Lung (tissue), 12 donors: ENCODE data around the gene ERGIC1. TPM values are rescaled to one million over a fixed set of nuclear protein-coding genes. Genes with fewer than 3 reads are reported as not detected.
A peak's percentile ranks its signal among the peaks of the same experiment; 100 is the strongest.

Source experiments
- ATAC-seq: fragments of 200-7000 bp; cut with Tn5 transposase; one replicate; pipeline ENCODE4 v1.9.1; 2020; ENCODE audit warnings: moderate number of reproducible peaks; ENCODE audit not compliant: insufficient read depth, low FRiP score
- DNase-seq, 3 donors: peaks; one replicate each; pipeline ENCODE4 v3.0.0-alpha.2; 2013 to 2017
- H3K27ac ChIP-seq, 2 donors: one replicate each; pipeline ENCODE4 v1.5.1; 2013; ENCODE audit warnings: mild to moderate bottlenecking in 2 of 2, moderate library complexity in 2 of 2, control low read depth in 1 of 2, inconsistent platforms in 1 of 2, low read depth in 1 of 2, low read length in 1 of 2
- H3K27me3 ChIP-seq, 3 donors: one replicate each; pipeline ENCODE4 v1.5.1; 2013; ENCODE audit warnings: low read length in 2 of 3; ENCODE audit not compliant: control insufficient read depth in 3 of 3, insufficient read depth in 3 of 3
- H3K36me3 ChIP-seq, 4 donors: one replicate each; pipeline ENCODE4 v1.5.1; 2013; ENCODE audit warnings: low read length in 4 of 4, mild to moderate bottlenecking in 1 of 4, moderate library complexity in 1 of 4; ENCODE audit not compliant: control insufficient read depth in 4 of 4, insufficient read depth in 4 of 4
- H3K4me1 ChIP-seq, 5 donors: one replicate each; pipeline ENCODE4 v1.5.1; 2013; ENCODE audit warnings: low read length in 5 of 5, mild to moderate bottlenecking in 2 of 5, moderate library complexity in 1 of 5; ENCODE audit not compliant: control insufficient read depth in 5 of 5, insufficient read depth in 5 of 5
- H3K4me3 ChIP-seq: one replicate; pipeline ENCODE4 v1.5.1; 2013; ENCODE audit warnings: mild to moderate bottlenecking, control low read depth, moderate library complexity
- H3K9ac ChIP-seq, 2 donors: one replicate each; pipeline ENCODE4 v1.5.1; 2013; ENCODE audit warnings: low read length in 2 of 2, control low read depth in 1 of 2; ENCODE audit not compliant: insufficient read depth in 1 of 2
- H3K9me3 ChIP-seq, 4 donors: one replicate each; pipeline ENCODE4 v1.5.1; 2013; ENCODE audit warnings: low read length in 3 of 4, mild to moderate bottlenecking in 1 of 4, moderate library complexity in 1 of 4; ENCODE audit not compliant: control insufficient read depth in 4 of 4, insufficient read depth in 3 of 4
- WGBS, 2 donors: extraction: QIAGEN DNeasy Blood & Tissue Kit; methylation state at CpG; one replicate each; pipeline ENCODE4 v1.1.7; 2013; 5-methylcytosine and 5-hydroxymethylcytosine counted together
- polyA plus RNA-seq, 2 donors: library from polyadenylated mRNA; stranded (reverse); fragments of 200-250 nt; gene quantifications; one replicate each; pipeline ENCODE4 v1.2.1, GENCODE V29; 2013
- total RNA-seq, 2 donors: library from RNA; depleted of rRNA in 1 of 2; stranded (reverse); fragments of >200 nt in 1 of 2; gene quantifications; one replicate each; pipeline ENCODE4 v1.2.1, GENCODE V29; 2014 to 2021
- TF ChIP-seq, protein P1 (sequence below): IDR thresholded peaks from 2 replicates; pipeline ENCODE4 v1.5.1; 2012; ENCODE audit warnings: mild to moderate bottlenecking; ENCODE audit errors: control extremely low read depth, extremely low read depth
- donor health status: control.
- donor health status: control.
- donor health status: Bipolar disorder and iron deficiency.
- donor health status: healthy.
- donor health status: DM: yes; HTN: yes; CAD: no.

The ERGIC1 gene
- total and polyA plus RNA-seq, 4 donors, result 62.2 to 215 (median 163) TPM

DNA sequence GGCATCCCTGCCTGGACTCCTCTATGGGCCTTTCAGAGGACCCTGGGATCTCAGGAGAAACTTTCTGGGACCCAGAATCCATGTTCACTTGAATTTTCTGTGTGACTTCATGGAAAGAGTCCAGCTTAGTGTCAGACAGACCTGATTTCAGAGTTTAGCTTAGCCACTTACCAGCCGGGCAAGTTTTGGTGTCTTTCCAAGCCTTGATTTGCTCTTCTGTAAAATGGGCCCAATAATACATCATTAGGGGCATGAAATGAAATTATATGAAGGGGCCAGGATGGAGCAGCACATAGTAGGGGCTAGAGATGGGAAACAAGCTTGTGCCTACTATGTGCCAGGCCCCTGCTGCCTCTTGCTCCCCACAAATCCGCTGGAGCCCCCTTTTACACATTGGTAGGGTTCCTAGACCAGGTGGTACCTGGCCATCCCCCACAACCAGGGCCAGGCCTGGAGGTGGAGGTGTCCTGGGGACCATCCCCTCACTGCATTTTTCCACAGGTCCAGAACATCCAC, 92.0 kb downstream of the ERGIC1 start:
- peaks cover 0 to 5% (median 0%) of the 10 kb centered on the region in 5 donors for H3K4me1 ChIP-seq
- H3K4me3 ChIP-seq, result no peak overlapping the region
- H3K36me3 ChIP-seq, result peaks cover 0 to 32% (median 8%) of the 10 kb centered on the region in 4 donors
- peak overlapping the region in 1 of 2 donors; percentile 43 for H3K27ac ChIP-seq
- no peak overlapping the region for H3K9ac ChIP-seq
- TF ChIP-seq, protein P1, sequence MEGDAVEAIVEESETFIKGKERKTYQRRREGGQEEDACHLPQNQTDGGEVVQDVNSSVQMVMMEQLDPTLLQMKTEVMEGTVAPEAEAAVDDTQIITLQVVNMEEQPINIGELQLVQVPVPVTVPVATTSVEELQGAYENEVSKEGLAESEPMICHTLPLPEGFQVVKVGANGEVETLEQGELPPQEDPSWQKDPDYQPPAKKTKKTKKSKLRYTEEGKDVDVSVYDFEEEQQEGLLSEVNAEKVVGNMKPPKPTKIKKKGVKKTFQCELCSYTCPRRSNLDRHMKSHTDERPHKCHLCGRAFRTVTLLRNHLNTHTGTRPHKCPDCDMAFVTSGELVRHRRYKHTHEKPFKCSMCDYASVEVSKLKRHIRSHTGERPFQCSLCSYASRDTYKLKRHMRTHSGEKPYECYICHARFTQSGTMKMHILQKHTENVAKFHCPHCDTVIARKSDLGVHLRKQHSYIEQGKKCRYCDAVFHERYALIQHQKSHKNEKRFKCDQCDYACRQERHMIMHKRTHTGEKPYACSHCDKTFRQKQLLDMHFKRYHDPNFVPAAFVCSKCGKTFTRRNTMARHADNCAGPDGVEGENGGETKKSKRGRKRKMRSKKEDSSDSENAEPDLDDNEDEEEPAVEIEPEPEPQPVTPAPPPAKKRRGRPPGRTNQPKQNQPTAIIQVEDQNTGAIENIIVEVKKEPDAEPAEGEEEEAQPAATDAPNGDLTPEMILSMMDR, result no peak
- DNase-seq (no peak), ATAC-seq (no peak)
- 93 to 98% methylated on average over 2 of the region's 2 CpGs for WGBS, 2 donors
- H3K27me3 ChIP-seq, result no peaks in the 10 kb centered on the region
- H3K9me3 ChIP-seq, result no peaks in the 10 kb centered on the region

DNA sequence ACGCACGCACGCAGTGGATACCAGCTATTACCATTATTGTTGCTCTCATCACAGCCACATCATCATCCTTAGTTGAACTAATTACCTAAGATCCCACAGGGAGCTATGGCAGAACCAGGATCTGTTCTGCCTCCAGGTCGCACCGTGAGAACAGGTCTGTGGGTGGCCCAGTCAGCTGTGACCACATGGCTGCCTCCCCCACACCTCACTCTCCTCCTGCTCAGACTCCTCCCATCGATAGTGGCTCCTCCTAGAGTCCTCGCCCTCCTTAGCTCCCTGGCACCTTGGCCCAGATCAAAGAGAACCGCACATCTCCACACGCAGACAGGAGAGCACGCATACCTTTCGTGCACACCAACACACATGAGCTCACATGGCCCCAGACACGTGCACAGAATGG, 92.7 kb downstream of the ERGIC1 start:
- WGBS, 2 donors, result 87 to 93% methylated on average over 12 of the region's 12 CpGs
- ATAC-seq, result no peak
- Histone ChIP-seq H3K27ac (peak overlapping the region in 1 of 2 donors; percentile 18), H3K4me3 (no peak overlapping the region), H3K27me3 (no peaks in the 10 kb centered on the region), H3K9ac (no peak overlapping the region), H3K36me3 (peaks cover 0 to 29% (median 6%) of the 10 kb centered on the region in 4 donors), H3K4me1 (peaks cover 0 to 5% (median 0%) of the 10 kb centered on the region in 5 donors), H3K9me3 (no peaks in the 10 kb centered on the region)
- no peak for DNase-seq
- TF ChIP-seq, protein P1, result no peak

GRCh38 chr5:172929371-172929838, 95.4 kb downstream of the ERGIC1 start:
- Histone ChIP-seq H3K36me3 (peaks cover 0 to 29% (median 8%) of the 10 kb centered on the region in 4 donors), H3K9ac (no peak overlapping the region), H3K4me1 (peaks cover 0 to 5% (median 0%) of the 10 kb centered on the region in 5 donors), H3K27me3 (no peaks in the 10 kb centered on the region), H3K9me3 (no peaks in the 10 kb centered on the region), H3K4me3 (no peak overlapping the region), H3K27ac (no peak overlapping the region)
- DNase-seq (no peak), ATAC-seq (no peak)
- TF ChIP-seq, protein P1, result no peak
- WGBS, 2 donors, result 95 to 96% methylated on average over 3 of the region's 3 CpGs

GRCh38 chr5:172931001-172931536, 97.0 kb downstream of the ERGIC1 start:
- Histone ChIP-seq H3K27ac (peak overlapping the region; percentile 63 to 68), H3K9ac (no peak overlapping the region), H3K9me3 (no peaks in the 10 kb centered on the region), H3K4me1 (peaks cover 0 to 4% (median 0%) of the 10 kb centered on the region in 5 donors), H3K36me3 (peaks cover 0 to 37% (median 10%) of the 10 kb centered on the region in 4 donors), H3K4me3 (no peak overlapping the region), H3K27me3 (no peaks in the 10 kb centered on the region)
- no peak for DNase-seq
- TF ChIP-seq, protein P1, result no peak
- ATAC-seq, result no peak
- WGBS, 2 donors, result 50 to 65% methylated on average over 9 of the region's 9 CpGs
